Endothelial cell of umbilical vein (primary cell): ENCODE results near the gene WRAP53. TPM values are rescaled to one million over a fixed set of nuclear protein-coding genes. Genes with fewer than 3 reads are reported as not detected.

ENCODE experiments used
- BruUV-seq: library from RNA; stranded (reverse); fragments of 400-500 nt; replicated peaks from 2 replicates; lab custom pipeline; 2021; lab: Mats Ljungman, UMichigan
- CTCF ChIA-PET: fragments of 300-600, 350-600 bp; sonication (Branson Sonifier 250); formaldehyde crosslinking; loops from one replicate; lab custom pipeline; 2021; ENCODE audit warnings: antibody characterized with exemption, inconsistent platforms; lab: Charles Lee
- POLR2A ChIA-PET: fragments of 300-600, 350-600 bp; sonication (Branson Sonifier 250); formaldehyde crosslinking; loops from one replicate; lab custom pipeline; 2021; ENCODE audit warnings: antibody characterized with exemption, inconsistent platforms; lab: Charles Lee
- DNase-seq: peaks from one replicate; pipeline ENCODE4 v3.0.0-alpha.2; 2011; ENCODE audit warnings: low read depth, low spot score
- FAIRE-seq: peaks from 2 replicates; lab custom pipeline; 2011; peaks lifted over from hg19 to GRCh38; lab: Jason Lieb, UNC
- H2AFZ ChIP-seq: 2 replicates; pipeline ENCODE4 v1.6.0; 2012; ENCODE audit warnings: low read depth, low read length, control low read depth, inconsistent platforms
- H3K27ac ChIP-seq: 2 replicates; pipeline ENCODE4 v1.5.1; 2011; ENCODE audit warnings: low read depth, mild to moderate bottlenecking, control low read depth, low read length, moderate library complexity; ENCODE audit not compliant: insufficient read depth
- H3K27me3 ChIP-seq, 2 experiments: 2 replicates each; pipeline versions ENCODE4 v1.6.0 to v1.6.1; 2011; ENCODE audit warnings: low read length in 2 of 2, mixed read lengths in 1 of 2; ENCODE audit not compliant: control insufficient read depth in 2 of 2, insufficient read depth in 2 of 2
- H3K36me3 ChIP-seq, 2 experiments: 2 replicates in 1 of 2; 3 replicates in 1 of 2; pipeline ENCODE4 v1.5.1; 2011; ENCODE audit warnings: low read length in 2 of 2, mild to moderate bottlenecking in 1 of 2, moderate library complexity in 1 of 2; ENCODE audit not compliant: control insufficient read depth in 2 of 2, insufficient read depth in 2 of 2; ENCODE audit errors: extremely low read depth in 1 of 2
- H3K4me1 ChIP-seq: 3 replicates; pipeline ENCODE4 v1.5.1; 2011; ENCODE audit warnings: mild to moderate bottlenecking, low read length; ENCODE audit not compliant: control insufficient read depth, insufficient read depth; ENCODE audit errors: extremely low read depth
- H3K4me2 ChIP-seq: 2 replicates; pipeline ENCODE4 v1.6.1; 2011; ENCODE audit warnings: low read length, control low read depth, mixed read lengths; ENCODE audit not compliant: insufficient read depth
- H3K4me3 ChIP-seq, 3 experiments: fragments of 200-600 bp in 1 of 3; sonication (generic), shearing (Covaris generic) in 1 of 3; replicated peaks in 1 of 3; 2 replicates each; pipeline ENCODE4 v1.5.1; 2011 to 2016; ENCODE audit warnings: control low read depth in 3 of 3, low read length in 3 of 3, mild to moderate bottlenecking in 2 of 3, inconsistent platforms in 1 of 3, low read depth in 1 of 3, moderate library complexity in 1 of 3; ENCODE audit not compliant: insufficient read depth in 1 of 3
- H3K79me2 ChIP-seq: 2 replicates; pipeline ENCODE4 v1.6.0; 2012; ENCODE audit warnings: low read length, inconsistent platforms; ENCODE audit not compliant: control insufficient read depth, insufficient read depth
- H3K9ac ChIP-seq: replicated peaks from 2 replicates; pipeline ENCODE3; 2011; ENCODE audit warnings: low read length, control low read depth; ENCODE audit not compliant: insufficient read depth; ENCODE audit errors: extremely low read depth
- H3K9me1 ChIP-seq: replicated peaks from 3 replicates; pipeline ENCODE4 v1.6.0; 2011; ENCODE audit warnings: mild to moderate bottlenecking, low read length; ENCODE audit not compliant: control insufficient read depth, insufficient read depth; ENCODE audit errors: extremely low read depth
- H3K9me3 ChIP-seq: replicated peaks from 2 replicates; pipeline ENCODE4 v1.5.1; 2012; ENCODE audit warnings: low read length, inconsistent platforms; ENCODE audit not compliant: control insufficient read depth, insufficient read depth
- H4K20me1 ChIP-seq: replicated peaks from 2 replicates; pipeline ENCODE3; 2011; ENCODE audit warnings: mild to moderate bottlenecking, low read length; ENCODE audit not compliant: control insufficient read depth, insufficient read depth; ENCODE audit errors: extremely low read depth
- CTCF ChIP-seq, 2 donors: IDR thresholded peaks; 1 replicate in 1 of 2; 2 replicates in 1 of 2; pipeline ENCODE4 v1.5.1; 2011; ENCODE audit warnings: low read length in 2 of 2, mild to moderate bottlenecking in 2 of 2, moderate library complexity in 2 of 2, control low read depth in 1 of 2, inconsistent platforms in 1 of 2, low read depth in 1 of 2; ENCODE audit not compliant: insufficient read depth in 1 of 2; ENCODE audit errors: extremely low read depth in 1 of 2
- EZH2 ChIP-seq: IDR thresholded peaks from 2 replicates; pipeline ENCODE4 v1.6.1; 2012; ENCODE audit warnings: borderline replicate concordance, low read depth, mild to moderate bottlenecking, moderate library complexity, low read length, inconsistent platforms; ENCODE audit not compliant: severe bottlenecking
- FOS ChIP-seq: IDR thresholded peaks from 2 replicates; pipeline ENCODE4 v1.6.1; 2011; ENCODE audit warnings: mild to moderate bottlenecking, low read length, moderate library complexity, borderline replicate concordance; ENCODE audit not compliant: insufficient read depth
- GATA2 ChIP-seq: IDR thresholded peaks from 2 replicates; pipeline ENCODE4 v1.7.0; 2011; ENCODE audit warnings: low read depth, mild to moderate bottlenecking, moderate library complexity, mixed read lengths, low read length; ENCODE audit not compliant: insufficient read length, insufficient read depth
- JUN ChIP-seq: IDR thresholded peaks from 2 replicates; pipeline ENCODE4 v1.6.1; 2011; ENCODE audit warnings: borderline replicate concordance, low read depth; ENCODE audit not compliant: insufficient read length, insufficient read depth
- MAX ChIP-seq: IDR thresholded peaks from 2 replicates; pipeline ENCODE4 v1.6.1; 2011; ENCODE audit not compliant: insufficient read depth, insufficient read length
- MYC ChIP-seq: IDR thresholded peaks from one replicate; pipeline ENCODE4 v1.6.1; 2011; ENCODE audit warnings: mild to moderate bottlenecking, low read depth, low read length
- POLR2A ChIP-seq: IDR thresholded peaks from 2 replicates; pipeline ENCODE4 v1.6.1; 2012; ENCODE audit warnings: low read depth, mild to moderate bottlenecking, control low read depth, low read length
- POLR2AphosphoS5 ChIP-seq: IDR thresholded peaks from 2 replicates; pipeline ENCODE4 v1.6.1; 2012; ENCODE audit warnings: low read depth, mild to moderate bottlenecking, control low read depth, low read length, moderate library complexity; ENCODE audit not compliant: insufficient read depth
- dilution Hi-C: fragments of 300-500 bp; cut with MboI; formaldehyde crosslinking; loops from one replicate; pipeline ENCODE4 v1.15.0; 2019; ENCODE audit warnings: low sequenced_read_pairs; ENCODE audit not compliant: extremely low pct_ligation_motif_present
- intact Hi-C: fragments of 100-400 bp; cut with micrococcal nuclease; formaldehyde crosslinking; loops from one replicate; pipeline ENCODE4 v1.10.0; 2022
- polyA plus RNA-seq, 4 experiments: library from polyadenylated mRNA; depleted of rRNA in 3 of 4; stranded (reverse) in 3 of 4; unstranded in 1 of 4; fragments of >200 nt; gene quantifications; 2 replicates each; pipeline versions ENCODE4 v1.2.1 to v1.2.3, GENCODE V29; 2011 to 2012; ENCODE audit warnings: missing spikeins in 1 of 4
- total RNA-seq: library from RNA; stranded (reverse); gene quantifications from 2 replicates; pipeline ENCODE4 v1.2.3, GENCODE V29; 2021

The WRAP53 gene
- total and polyA plus RNA-seq, 2 donors (not counting 3 experiments of a cell fraction or from before 2014, with no cell fraction given): 17.9 to 28.0 TPM

- ChIA-PET POLR2A (no interaction called here), CTCF (interaction anchor here (1.6 to 1.8 kb wide), 2 partner anchors 50 to 344 kb away, joined by 3 to 5 read pairs; no protein-coding TSS in a partner anchor)
- no peaks in the 10 kb centered on the region for H3K9me1 ChIP-seq
- no peaks in the 10 kb centered on the region for H3K9me3 ChIP-seq
- FAIRE-seq: no peak
- TF ChIP-seq MYC (no peak), POLR2A (no peak), GATA2 (no peak), POLR2AphosphoS5 (no peak), MAX (no peak), EZH2 (no peak)
- no peak for DNase-seq
- no peaks in the 10 kb centered on the region for H3K79me2 ChIP-seq
- H2AFZ ChIP-seq: no peak overlapping the region
- H3K9ac ChIP-seq: no peak overlapping the region
- no peak overlapping the region for H3K4me2 ChIP-seq
- no peaks in the 10 kb centered on the region for H3K36me3 ChIP-seq
- intact Hi-C loops (no loop called here), dilution Hi-C loops (no loop called here)
- no TSS peak for BruUV-seq
- H3K27me3 ChIP-seq: peaks cover 0 to 8% of the 10 kb centered on the region in 2 experiments
- H3K27ac ChIP-seq: no peak overlapping the region
- no peaks in the 10 kb centered on the region for H3K4me1 ChIP-seq
- H3K4me3 ChIP-seq: no peak overlapping the region
- no peaks in the 10 kb centered on the region for H4K20me1 ChIP-seq
These were observed 41.5 kb downstream of the WRAP53 start for GRCh38 chr17:7729816-7730215.

GRCh38 chr17:7732981-7733539 lies 44.8 kb downstream of the WRAP53 start:
- no peak for DNase-seq
- H3K36me3 ChIP-seq: no peaks in the 10 kb centered on the region
- H3K4me2 ChIP-seq: no peak overlapping the region
- FAIRE-seq: no peak
- H3K4me1 ChIP-seq: no peaks in the 10 kb centered on the region
- TF ChIP-seq MAX (no peak), FOS (no peak), GATA2 (no peak), JUN (no peak), CTCF (IDR thresholded peaks at IDR 0.05; ENCODE audit: extremely low read depth in 1 of 2, insufficient read depth in 1 of 2, low read depth in 1 of 2, low read length in 2 of 2) (no peak), POLR2AphosphoS5 (no peak), EZH2 (no peak), POLR2A (no peak), MYC (no peak)
- dilution Hi-C loops: no loop called here
- no peak overlapping the region for H3K9ac ChIP-seq
- no peaks in the 10 kb centered on the region for H4K20me1 ChIP-seq
- H3K9me3 ChIP-seq: no peaks in the 10 kb centered on the region
- no TSS peak for BruUV-seq
- no peaks in the 10 kb centered on the region for H3K9me1 ChIP-seq
- H3K27me3 ChIP-seq: peaks cover 2 to 10% of the 10 kb centered on the region in 2 experiments
- CTCF ChIA-PET: interaction anchor here (0.7 kb wide), 2 partner anchors 128 to 437 kb away, joined by 3 to 4 read pairs; no protein-coding TSS in a partner anchor
- no peak overlapping the region for H3K27ac ChIP-seq
- no peak overlapping the region for H3K4me3 ChIP-seq
- H2AFZ ChIP-seq: no peak overlapping the region
- POLR2A ChIA-PET: no interaction called here
- H3K79me2 ChIP-seq: no peaks in the 10 kb centered on the region
- intact Hi-C loops: no loop called here
